ENCODE data around the gene SHB. TPM values are rescaled to one million over a fixed set of nuclear protein-coding genes. Genes with fewer than 3 reads are reported as not detected.

SHB gene
- total RNA-seq, 1 experiment from 2014 or later, result 28.7 TPM

- DNase-seq (ENCODE audit: low read depth, low spot score) (no peak), ATAC-seq (no peak)
- Histone ChIP-seq H3K79me2 (ENCODE audit: insufficient read depth, low read length) (peaks cover 33% of the 10 kb centered on the region), H3K9me3 (ENCODE audit: control insufficient read depth in 1 of 2, insufficient read depth in 1 of 2, low read depth in 1 of 2, low read length in 2 of 2) (no peaks in the 10 kb centered on the region), H4K20me1 (ENCODE audit: insufficient read depth) (no peaks in the 10 kb centered on the region), H3K27ac (ENCODE audit: low read depth, low read length) (no peak overlapping the region), H3K36me3 (ENCODE audit: control insufficient read depth in 1 of 2, insufficient read depth in 2 of 2, low read length in 2 of 2) (0 out of 4 replicates have a peak, but pooled peaks cover 0 to 5% of the 10 kb centered on the region in 2 experiments), H3K27me3 (ENCODE audit: insufficient read depth, low read length) (no peaks in the 10 kb centered on the region), H3K4me1 (ENCODE audit: control insufficient read depth in 1 of 2, insufficient read depth in 2 of 2, low read length in 2 of 2) (peaks cover 62 to 89% of the 10 kb centered on the region in 2 experiments), H3K4me2 (ENCODE audit: low read length) (no peak overlapping the region), H2AFZ (ENCODE audit: low read depth, low read length, poor library complexity, severe bottlenecking) (no peak overlapping the region), H3K4me3 (replicated peaks in 1 of 2; ENCODE audit: low read depth in 1 of 2, low read length in 2 of 2) (no peak overlapping the region), H3K9ac (ENCODE audit: low read length) (no peak overlapping the region), H3K9me2 (ENCODE audit: insufficient read depth) (no peaks in the 10 kb centered on the region)
- BruUV-seq (replicated peaks), result no TSS peak
- POLR2A ChIA-PET, result no interaction called here
- CTCF ChIA-PET, result no interaction called here
- TF ChIP-seq CEBPB (IDR thresholded peaks at IDR 0.05; ENCODE audit: low read depth) (no peak), EZH2phosphoT487 (IDR thresholded peaks at IDR 0.05; ENCODE audit: borderline replicate concordance) (no peak), CBX3 (IDR thresholded peaks at IDR 0.05; ENCODE audit: low read depth) (no peak), POLR2A (IDR thresholded peaks at IDR 0.05; ENCODE audit: borderline replicate concordance, extremely low read depth, insufficient read depth, insufficient read length) (no peak), CTCF (IDR thresholded peaks at IDR 0.05 in 2 of 3, conservative IDR thresholded peaks at IDR 0.05 in 1 of 3; ENCODE audit: borderline replicate concordance in 1 of 3, insufficient read depth in 1 of 3, low read depth in 2 of 3, low read length in 2 of 3) (no peak), SIN3A (IDR thresholded peaks at IDR 0.05; ENCODE audit: low read depth) (no peak)
- TF ChIP-seq, protein P1, sequence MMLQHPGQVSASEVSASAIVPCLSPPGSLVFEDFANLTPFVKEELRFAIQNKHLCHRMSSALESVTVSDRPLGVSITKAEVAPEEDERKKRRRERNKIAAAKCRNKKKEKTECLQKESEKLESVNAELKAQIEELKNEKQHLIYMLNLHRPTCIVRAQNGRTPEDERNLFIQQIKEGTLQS (IDR thresholded peaks at IDR 0.05), result no peak
- RAD21 ChIA-PET (ENCODE audit: low non-redundant PET in 1 of 2, low total read pairs in 2 of 2, uncharacterized antibody in 2 of 2, unreplicated experiment in 2 of 2), result no interaction called here
- intact Hi-C loops (cut with micrococcal nuclease), result no loop called here
Observed at GRCh38 chr9:37970301-37971107, 98.5 kb downstream of the SHB start.
